Embryonic facial prominence (tissue), 1 donor: ENCODE measurements around the gene GNAT3.

Source experiments
- DNase-seq: peaks from one replicate; pipeline ENCODE4 v3.0.0-alpha.2; 2016; ENCODE audit errors: extremely low spot score

The GNAT3 gene

DNA sequence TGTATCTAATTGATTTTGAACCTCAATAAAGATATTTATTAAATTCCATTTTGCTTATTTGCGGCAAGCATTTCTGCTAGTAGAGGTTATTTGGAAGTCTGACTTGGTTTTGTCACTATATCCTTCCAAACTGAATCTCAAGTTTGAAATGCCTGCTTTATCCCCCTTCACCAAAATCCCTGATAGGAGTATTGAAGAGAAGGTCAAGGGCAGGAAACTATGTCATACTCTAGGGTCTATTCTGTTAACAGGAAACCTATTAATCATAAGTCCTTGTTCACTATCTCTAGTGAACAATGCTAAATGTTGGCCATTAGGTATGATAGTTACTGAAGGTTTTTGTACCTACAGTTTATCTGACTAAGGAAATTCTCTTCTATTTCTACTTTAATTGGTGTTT, 11.5 kb downstream of the GNAT3 start:
- no peak for DNase-seq

- DNase-seq: no peak
Observed at GRCh38 chr7:80499350-80499953, 12.4 kb downstream of the GNAT3 start.

DNA sequence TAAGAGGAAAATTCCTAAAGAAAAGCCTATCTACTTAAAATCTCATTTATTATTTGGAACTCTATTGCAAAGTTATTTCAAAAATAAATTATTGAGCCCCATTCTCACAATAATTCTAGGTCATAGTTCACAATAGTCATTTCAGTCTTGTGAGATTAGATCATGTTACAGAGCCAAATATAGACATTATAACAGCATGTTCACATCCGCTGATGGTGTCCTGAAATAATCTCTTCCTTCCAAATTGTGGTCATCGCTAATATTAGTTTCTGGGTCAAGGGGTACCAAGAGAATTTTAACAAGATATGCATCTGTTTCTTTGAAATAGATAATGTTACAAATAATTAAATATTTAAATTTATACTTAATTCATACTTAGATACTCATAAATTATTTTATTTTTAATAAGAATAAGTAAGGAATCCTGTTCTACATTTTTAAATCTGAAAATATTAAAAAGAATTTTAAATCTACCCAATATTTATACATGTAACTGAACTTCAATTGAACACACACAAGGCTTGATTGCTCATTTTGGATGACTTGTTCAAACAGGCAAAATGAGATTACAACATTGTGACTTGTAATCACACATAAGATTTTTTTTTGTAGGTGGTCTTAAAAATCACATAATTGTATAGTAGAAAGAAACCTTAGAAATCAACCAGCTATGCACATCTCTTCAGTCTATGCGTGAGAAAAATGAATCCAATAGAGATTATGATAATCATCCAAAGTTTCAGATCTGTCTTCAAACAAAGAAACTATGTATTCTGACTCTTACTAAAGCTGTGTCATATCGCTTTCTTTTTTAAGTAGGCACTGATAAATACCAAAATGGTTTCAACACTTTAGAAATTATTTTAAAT, 13.1 kb downstream of the GNAT3 start:
- DNase-seq: no peak

DNA sequence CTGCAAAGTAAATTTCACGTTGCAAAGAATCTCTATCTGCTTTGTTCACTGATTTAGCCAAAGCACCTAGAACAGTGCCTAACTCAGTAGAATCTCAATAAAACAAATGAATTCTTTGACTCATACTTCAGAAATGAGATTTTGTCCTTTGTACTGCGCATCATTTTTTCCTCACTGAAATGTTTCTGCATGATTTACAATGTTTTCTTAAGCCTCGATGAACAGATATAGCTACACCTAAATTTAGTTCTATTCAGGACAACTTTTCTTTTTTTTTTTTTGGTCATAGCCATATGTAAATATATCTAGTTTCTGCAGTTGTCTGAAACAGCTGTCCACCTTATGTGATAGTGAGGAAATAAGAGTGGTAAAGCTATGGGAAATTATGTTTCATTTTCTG, 15.3 kb downstream of the GNAT3 start:
- DNase-seq: no peak

DNA sequence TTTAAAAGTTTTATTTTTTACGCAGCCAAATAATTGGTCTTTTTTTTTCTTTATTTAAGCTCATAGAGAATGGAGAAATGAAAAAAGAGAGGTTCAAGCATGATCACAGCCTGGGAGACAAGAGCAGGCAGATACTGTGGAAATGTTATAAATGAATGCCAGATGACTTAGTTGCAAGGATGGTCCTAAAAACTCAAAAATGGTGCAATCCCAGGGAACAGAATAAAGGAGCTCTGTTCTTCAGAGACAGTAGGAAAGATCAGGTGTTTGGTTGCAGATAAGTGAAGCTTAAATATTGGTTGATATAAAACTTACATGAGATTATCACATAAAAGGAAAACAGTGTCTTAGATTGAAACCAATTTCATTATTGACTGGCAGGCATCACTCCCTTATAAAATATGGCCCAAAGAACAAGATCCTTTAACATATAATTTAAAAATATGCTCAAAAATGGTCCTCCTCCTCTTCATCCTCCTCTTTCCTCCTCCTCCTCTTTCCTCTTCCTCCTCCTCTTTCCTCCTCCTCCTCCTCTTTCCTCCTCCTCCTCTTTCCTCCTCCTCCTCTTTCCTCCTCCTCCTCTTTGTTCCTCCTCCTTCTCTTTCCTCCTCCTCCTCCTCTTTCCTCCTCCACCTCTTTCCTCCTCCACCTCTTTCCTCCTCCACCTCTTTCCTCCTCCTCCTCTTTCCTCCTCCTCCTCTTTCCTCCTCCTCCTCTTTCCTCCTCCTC, 18.6 kb downstream of the GNAT3 start:
- no peak for DNase-seq

GRCh38 chr7:80491462-80491861, 20.4 kb downstream of the GNAT3 start:
- DNase-seq: no peak

- no peak for DNase-seq
Observed at GRCh38 chr7:80488851-80489370, 23.0 kb downstream of the GNAT3 start.

- no peak for DNase-seq
Observed at GRCh38 chr7:80488406-80488805, 23.5 kb downstream of the GNAT3 start.

- DNase-seq: no peak
Observed at GRCh38 chr7:80485721-80486120, 26.1 kb downstream of the GNAT3 start.

- DNase-seq: no peak
Observed at GRCh38 chr7:80482950-80483349, 28.9 kb downstream of the GNAT3 start.

DNA sequence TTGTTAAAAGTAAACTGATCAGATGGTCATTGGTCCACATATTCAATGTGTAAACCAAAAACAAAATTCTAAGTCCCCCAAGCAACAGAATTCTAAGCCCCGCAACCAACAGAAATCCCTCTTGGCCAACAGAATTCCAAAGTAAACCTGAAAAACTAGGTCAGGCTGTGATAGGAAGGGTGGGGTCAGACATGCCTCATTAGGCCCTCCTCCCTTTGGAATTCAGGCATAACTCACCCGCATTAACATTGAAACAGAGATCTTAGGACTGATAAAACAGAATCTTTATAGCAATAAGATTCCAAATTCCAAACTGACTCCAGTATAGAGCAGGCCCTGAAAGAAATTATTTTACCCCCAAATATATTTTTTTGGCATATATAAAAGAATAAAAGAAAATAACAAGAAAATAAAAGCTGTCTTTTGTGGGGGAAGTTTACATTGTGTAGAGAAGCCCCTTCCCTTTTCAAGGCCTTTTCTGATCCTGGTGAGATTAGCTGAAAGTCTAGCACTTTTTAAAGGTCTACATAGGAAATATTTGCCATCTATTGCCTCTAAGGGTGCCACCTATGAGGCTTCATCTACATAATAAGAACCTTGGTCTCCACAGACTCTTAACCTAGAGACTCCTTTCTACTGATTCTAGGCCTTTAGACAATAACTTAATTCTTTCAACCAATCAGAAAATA, 30.5 kb downstream of the GNAT3 start:
- DNase-seq: no peak

DNA sequence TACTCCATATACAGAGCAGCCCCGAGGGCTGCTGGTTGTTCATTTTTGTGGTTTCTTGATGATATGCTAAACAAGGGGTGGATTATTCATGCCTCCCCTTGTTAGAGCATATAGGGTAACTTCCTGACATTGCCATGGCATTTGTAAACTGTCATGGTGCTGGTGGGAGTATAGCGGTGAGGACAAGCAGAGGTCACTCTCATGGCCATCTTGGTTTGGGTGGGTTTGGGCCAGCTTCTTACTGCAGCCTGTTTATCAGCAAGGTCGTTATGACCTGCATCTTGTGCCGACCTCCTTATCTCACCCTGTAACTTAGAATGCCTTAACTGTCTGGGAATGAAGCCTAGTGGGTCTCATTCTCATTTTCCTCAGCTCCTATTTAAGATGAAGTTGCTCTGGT, 31.3 kb downstream of the GNAT3 start:
- DNase-seq: no peak

GRCh38 chr7:80478683-80479082, 33.2 kb downstream of the GNAT3 start:
- DNase-seq: no peak

GRCh38 chr7:80476035-80476434, 35.8 kb downstream of the GNAT3 start:
- no peak for DNase-seq

DNA sequence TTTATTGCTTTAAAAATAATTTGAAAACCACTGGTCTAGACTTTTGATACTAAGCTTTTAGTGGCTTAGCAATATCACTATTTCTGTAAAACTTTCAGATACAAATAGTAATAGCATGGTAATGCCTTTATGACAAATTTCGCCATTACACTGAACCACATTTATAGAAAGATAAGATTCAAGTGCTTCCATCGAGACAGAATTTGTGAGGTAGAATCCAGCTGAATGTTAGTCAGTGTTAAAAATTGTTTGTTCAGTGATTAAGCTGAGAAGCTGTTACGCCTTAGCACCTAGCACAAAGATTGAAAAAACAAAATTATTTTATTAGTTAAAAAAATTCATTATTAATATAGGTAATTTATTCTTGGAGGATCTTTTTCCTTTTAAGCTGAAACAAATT, 36.5 kb downstream of the GNAT3 start:
- DNase-seq: no peak

GRCh38 chr7:80473751-80474150, 38.1 kb downstream of the GNAT3 start:
- no peak for DNase-seq

DNA sequence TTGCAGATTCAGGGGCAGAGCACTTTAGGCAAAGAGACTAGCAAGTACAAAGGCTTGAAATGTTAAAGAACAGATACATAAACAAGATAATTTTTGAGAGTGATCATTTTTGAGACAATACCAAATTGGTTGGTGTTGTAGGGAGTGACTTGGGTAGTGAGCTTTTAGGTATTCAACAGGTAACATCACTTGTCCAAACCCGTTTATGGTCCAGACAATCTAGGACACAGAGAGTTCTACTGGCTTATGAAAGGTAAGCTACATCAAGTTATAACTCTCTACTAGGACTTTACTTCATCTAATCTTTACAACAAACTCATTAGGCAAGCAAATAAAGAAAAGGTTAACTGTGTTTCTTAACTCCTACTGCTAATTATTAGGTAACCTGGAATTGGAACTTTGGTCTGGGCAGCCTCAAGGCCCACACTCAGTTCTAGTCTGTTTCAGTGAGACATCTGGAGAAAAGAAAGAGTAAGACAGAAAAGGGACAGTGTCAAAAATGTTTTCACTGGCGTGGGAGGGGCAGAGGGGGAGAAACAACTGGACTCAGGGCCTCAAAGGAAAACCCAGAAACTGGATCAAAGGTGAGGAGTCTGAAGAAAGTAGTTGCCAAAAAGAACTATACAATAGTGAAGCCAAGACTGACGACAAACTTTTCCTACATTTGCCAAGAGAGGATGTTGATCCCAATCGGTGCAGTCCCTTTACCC, 39.2 kb downstream of the GNAT3 start:
- DNase-seq: no peak

DNA sequence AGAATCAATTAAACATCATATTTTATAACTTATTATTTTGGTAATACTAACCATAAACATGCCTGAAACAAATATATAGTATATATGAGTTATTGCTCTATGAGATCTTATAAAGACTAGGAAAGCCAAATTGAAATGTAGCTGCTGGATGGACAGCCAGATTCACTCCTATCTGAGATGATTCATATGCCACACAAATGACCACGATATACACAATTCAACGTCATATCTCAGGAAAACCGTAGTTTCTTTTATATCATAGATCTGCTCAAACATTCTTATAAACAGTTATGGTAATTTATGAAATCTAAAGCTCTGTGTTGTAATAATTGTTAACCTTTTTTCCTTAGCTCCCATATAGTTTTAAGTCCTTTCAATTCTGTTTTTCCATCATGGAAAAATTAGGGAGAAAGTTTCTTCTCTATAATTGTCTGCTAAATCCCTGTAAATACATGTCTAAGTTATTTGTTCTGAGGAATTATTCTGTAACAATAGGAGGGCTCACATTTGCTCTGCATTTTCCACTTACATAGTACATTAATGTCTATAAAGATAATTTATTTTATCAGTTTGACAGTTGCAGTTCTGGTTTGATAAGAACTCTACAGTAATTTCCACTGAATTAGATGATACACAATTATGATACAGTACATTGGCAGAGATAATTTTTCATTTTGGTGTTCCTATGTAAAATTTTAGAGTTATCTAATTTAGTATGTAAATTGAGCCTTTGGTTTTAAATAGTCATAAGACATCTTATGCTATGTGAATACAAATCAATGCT, 42.7 kb downstream of the GNAT3 start:
- no peak for DNase-seq

GRCh38 chr7:80467069-80467468, 44.8 kb downstream of the GNAT3 start:
- DNase-seq: no peak

DNA sequence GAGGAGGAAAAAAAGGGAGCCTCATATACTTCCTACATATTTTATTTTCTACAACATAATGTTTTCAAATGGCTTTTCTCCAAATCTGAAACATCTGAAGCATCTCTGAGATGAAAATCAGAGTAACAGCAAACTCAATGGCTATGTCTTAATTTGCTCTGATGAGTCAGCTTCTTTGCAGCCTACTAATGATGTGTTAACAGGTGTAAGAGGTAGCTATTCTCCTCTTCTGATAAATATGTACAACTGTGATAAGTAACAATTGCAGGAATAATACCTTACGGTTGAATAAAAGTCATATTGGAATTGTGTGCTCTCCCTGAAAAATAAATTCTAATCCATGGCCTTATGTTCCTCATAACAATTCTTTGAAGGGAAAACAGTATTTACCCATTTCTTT, 45.2 kb downstream of the GNAT3 start:
- no peak for DNase-seq

DNA sequence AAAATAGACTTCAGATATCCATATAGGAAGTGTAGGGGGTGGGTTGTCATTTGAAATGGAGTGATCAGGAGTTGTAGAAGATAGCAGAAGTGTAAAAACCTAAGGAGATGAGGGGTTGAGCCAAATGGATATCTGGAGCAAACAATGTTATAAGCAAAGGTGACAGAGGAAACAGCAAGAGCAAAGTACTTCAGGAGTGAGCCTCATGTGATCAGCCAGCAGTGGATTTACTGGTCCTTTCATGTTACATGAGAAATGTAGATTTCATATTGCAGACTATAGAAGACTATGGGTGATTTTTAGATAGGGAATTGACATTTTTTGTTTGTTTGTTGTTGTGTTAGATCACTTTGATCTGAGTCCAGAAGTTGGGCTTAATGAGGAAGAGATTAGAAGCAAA, 47.7 kb downstream of the GNAT3 start:
- DNase-seq: no peak
